GM21619 (cell line): ENCODE data around the gene PELI2.

Source experiments
- ATAC-seq: cut with Tn5 transposase; IDR thresholded peaks from one replicate; pipeline ENCODE4 v1.9.1; 2021; ENCODE audit not compliant: unreplicated experiment

PELI2 gene

GRCh38 chr14:56119201-56119981 lies 1.2 kb downstream of the PELI2 start:
- no peak for ATAC-seq

GRCh38 chr14:56120091-56120691 lies 2.0 kb downstream of the PELI2 start:
- ATAC-seq, result no peak

- no peak for ATAC-seq
Observed at GRCh38 chr14:56121816-56122215, 3.6 kb downstream of the PELI2 start.

GRCh38 chr14:56122301-56122700 lies 4.1 kb downstream of the PELI2 start:
- no peak for ATAC-seq

- ATAC-seq, result no peak
Observed at GRCh38 chr14:56124327-56124726, 6.1 kb downstream of the PELI2 start.

GRCh38 chr14:56125772-56126636 lies 7.8 kb downstream of the PELI2 start:
- ATAC-seq, result no peak

GRCh38 chr14:56126637-56126913 lies 8.4 kb downstream of the PELI2 start:
- no peak for ATAC-seq

- ATAC-seq, result no peak
Observed at GRCh38 chr14:56127156-56127555, 8.9 kb downstream of the PELI2 start.

- no peak for ATAC-seq
Observed at GRCh38 chr14:56129092-56129491, 10.9 kb downstream of the PELI2 start.

- ATAC-seq, result no peak
Observed at GRCh38 chr14:56129933-56130332, 11.7 kb downstream of the PELI2 start.

GRCh38 chr14:56131004-56131864 lies 13.0 kb downstream of the PELI2 start:
- ATAC-seq, result no peak

- no peak for ATAC-seq
Observed at GRCh38 chr14:56131865-56132833, 13.9 kb downstream of the PELI2 start.

- ATAC-seq, result no peak
Observed at GRCh38 chr14:56133547-56133946, 15.3 kb downstream of the PELI2 start.

- no peak for ATAC-seq
Observed at GRCh38 chr14:56135001-56135400, 16.8 kb downstream of the PELI2 start.

GRCh38 chr14:56135668-56136067 lies 17.5 kb downstream of the PELI2 start:
- no peak for ATAC-seq

GRCh38 chr14:56136571-56137452 lies 18.6 kb downstream of the PELI2 start:
- no peak for ATAC-seq

GRCh38 chr14:56137453-56137807 lies 19.2 kb downstream of the PELI2 start:
- no peak for ATAC-seq

- no peak for ATAC-seq
Observed at GRCh38 chr14:56137849-56138248, 19.6 kb downstream of the PELI2 start.

GRCh38 chr14:56138928-56139327 lies 20.7 kb downstream of the PELI2 start:
- no peak for ATAC-seq
